ENCODE measurements around the gene ZFPM1.

The ZFPM1 gene

GRCh38 chr16:88440686-88441405, 12.2 kb upstream of the ZFPM1 start:
- Histone ChIP-seq H3K4me2 (ENCODE audit: low read length) (no peak overlapping the region), H3K9ac (ENCODE audit: low read length) (no peak overlapping the region), H2AFZ (ENCODE audit: low read depth, low read length) (no peak overlapping the region), H3K4me3 (ENCODE audit: low read length) (no peak overlapping the region), H4K20me1 (ENCODE audit: insufficient read depth, low read length) (no peaks in the 10 kb centered on the region), H3K27ac (ENCODE audit: low read length) (no peak overlapping the region), H3K36me3 (replicated peaks; ENCODE audit: low read depth, low read length) (no peaks in the 10 kb centered on the region), H3K79me2 (ENCODE audit: low read length) (no peaks in the 10 kb centered on the region), H3K9me3 (ENCODE audit: insufficient read depth, low read length) (no peaks in the 10 kb centered on the region), H3K27me3 (ENCODE audit: low read depth, low read length) (no peaks in the 10 kb centered on the region), H3K4me1 (ENCODE audit: low read length) (peaks cover 3% of the 10 kb centered on the region; the same call in 1 of the 2 replicates)
- TF ChIP-seq, protein P1, sequence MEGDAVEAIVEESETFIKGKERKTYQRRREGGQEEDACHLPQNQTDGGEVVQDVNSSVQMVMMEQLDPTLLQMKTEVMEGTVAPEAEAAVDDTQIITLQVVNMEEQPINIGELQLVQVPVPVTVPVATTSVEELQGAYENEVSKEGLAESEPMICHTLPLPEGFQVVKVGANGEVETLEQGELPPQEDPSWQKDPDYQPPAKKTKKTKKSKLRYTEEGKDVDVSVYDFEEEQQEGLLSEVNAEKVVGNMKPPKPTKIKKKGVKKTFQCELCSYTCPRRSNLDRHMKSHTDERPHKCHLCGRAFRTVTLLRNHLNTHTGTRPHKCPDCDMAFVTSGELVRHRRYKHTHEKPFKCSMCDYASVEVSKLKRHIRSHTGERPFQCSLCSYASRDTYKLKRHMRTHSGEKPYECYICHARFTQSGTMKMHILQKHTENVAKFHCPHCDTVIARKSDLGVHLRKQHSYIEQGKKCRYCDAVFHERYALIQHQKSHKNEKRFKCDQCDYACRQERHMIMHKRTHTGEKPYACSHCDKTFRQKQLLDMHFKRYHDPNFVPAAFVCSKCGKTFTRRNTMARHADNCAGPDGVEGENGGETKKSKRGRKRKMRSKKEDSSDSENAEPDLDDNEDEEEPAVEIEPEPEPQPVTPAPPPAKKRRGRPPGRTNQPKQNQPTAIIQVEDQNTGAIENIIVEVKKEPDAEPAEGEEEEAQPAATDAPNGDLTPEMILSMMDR (IDR thresholded peaks at IDR 0.05; ENCODE audit: low read depth, low read length), result no peak
- TF ChIP-seq EZH2phosphoT487 (IDR thresholded peaks at IDR 0.05; ENCODE audit: low read depth), result no peak

DNA sequence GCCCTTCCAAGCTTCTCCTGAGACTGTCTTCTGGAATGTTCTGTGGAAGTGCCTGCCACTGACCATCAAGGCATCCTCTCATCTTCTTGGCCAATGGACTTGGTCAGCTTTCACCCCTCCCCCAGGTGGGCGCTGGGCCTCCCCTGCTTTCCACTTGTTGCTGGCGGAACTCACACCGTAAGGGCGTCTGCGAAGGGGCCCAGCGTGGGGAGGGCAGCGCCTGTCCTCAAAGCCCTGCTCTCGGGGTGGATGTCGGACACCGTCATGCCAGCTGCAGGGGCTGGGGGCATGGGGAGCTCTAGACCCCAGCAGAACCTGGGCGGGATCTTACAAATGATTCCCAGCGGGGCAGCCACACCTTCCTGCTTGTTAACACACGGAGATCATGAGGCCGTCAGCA, 11.6 kb upstream of the ZFPM1 start:
- Histone ChIP-seq H3K27me3 (ENCODE audit: low read depth, low read length) (no peaks in the 10 kb centered on the region), H3K9ac (ENCODE audit: low read length) (no peak overlapping the region), H3K4me1 (ENCODE audit: low read length) (peaks cover 3% of the 10 kb centered on the region; the same call in 1 of the 2 replicates), H3K9me3 (ENCODE audit: insufficient read depth, low read length) (no peaks in the 10 kb centered on the region), H3K27ac (ENCODE audit: low read length) (no peak overlapping the region), H3K4me3 (ENCODE audit: low read length) (no peak overlapping the region), H3K36me3 (replicated peaks; ENCODE audit: low read depth, low read length) (no peaks in the 10 kb centered on the region), H3K4me2 (ENCODE audit: low read length) (no peak overlapping the region), H4K20me1 (ENCODE audit: insufficient read depth, low read length) (no peaks in the 10 kb centered on the region), H3K79me2 (ENCODE audit: low read length) (no peaks in the 10 kb centered on the region), H2AFZ (ENCODE audit: low read depth, low read length) (no peak overlapping the region)
- TF ChIP-seq, protein P1 (IDR thresholded peaks at IDR 0.05; ENCODE audit: low read depth, low read length), result no peak
- TF ChIP-seq EZH2phosphoT487 (IDR thresholded peaks at IDR 0.05; ENCODE audit: low read depth), result no peak

DNA sequence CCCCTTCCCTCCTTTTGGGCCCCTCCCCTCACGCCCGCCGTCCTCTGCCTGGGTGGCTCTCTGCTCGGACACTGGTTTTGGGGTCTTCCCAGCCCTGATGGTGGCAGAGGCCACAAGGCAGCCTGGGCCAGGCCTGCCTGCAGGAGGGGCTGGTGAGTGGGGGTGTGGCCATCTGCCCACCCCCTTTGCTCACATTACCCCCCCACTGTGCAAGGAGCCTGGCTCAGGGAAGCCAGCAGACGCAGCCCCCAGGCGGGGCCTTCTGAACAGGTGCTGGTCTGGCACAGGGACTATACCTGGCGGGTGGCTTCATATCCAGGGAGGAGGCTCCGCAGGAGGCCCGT, 10.7 kb upstream of the ZFPM1 start:
- TF ChIP-seq, protein P1 (IDR thresholded peaks at IDR 0.05; ENCODE audit: low read depth, low read length), result no peak
- TF ChIP-seq EZH2phosphoT487 (IDR thresholded peaks at IDR 0.05; ENCODE audit: low read depth), result no peak
- peaks cover 3% of the 10 kb centered on the region; the same call in 1 of the 2 replicates for H3K4me1 ChIP-seq (ENCODE audit: low read length)
- H3K4me3 ChIP-seq (ENCODE audit: low read length), result no peak overlapping the region
- H3K9me3 ChIP-seq (ENCODE audit: insufficient read depth, low read length), result no peaks in the 10 kb centered on the region
- H3K36me3 ChIP-seq (replicated peaks; ENCODE audit: low read depth, low read length), result no peaks in the 10 kb centered on the region
- no peak overlapping the region for H2AFZ ChIP-seq (ENCODE audit: low read depth, low read length)
- no peak overlapping the region for H3K9ac ChIP-seq (ENCODE audit: low read length)
- H4K20me1 ChIP-seq (ENCODE audit: insufficient read depth, low read length), result no peaks in the 10 kb centered on the region
- H3K4me2 ChIP-seq (ENCODE audit: low read length), result no peak overlapping the region
- H3K79me2 ChIP-seq (ENCODE audit: low read length), result no peaks in the 10 kb centered on the region
- H3K27me3 ChIP-seq (ENCODE audit: low read depth, low read length), result no peaks in the 10 kb centered on the region
- H3K27ac ChIP-seq (ENCODE audit: low read length), result no peak overlapping the region

GRCh38 chr16:88442727-88443576, 10.1 kb upstream of the ZFPM1 start:
- H3K9ac ChIP-seq (ENCODE audit: low read length), result no peak overlapping the region
- H2AFZ ChIP-seq (ENCODE audit: low read depth, low read length), result no peak overlapping the region
- H4K20me1 ChIP-seq (ENCODE audit: insufficient read depth, low read length), result no peaks in the 10 kb centered on the region
- peak overlapping the region; percentile 32 for H3K4me2 ChIP-seq (ENCODE audit: low read length)
- peaks cover 3% of the 10 kb centered on the region; the same call in 1 of the 2 replicates for H3K4me1 ChIP-seq (ENCODE audit: low read length)
- peaks cover 2% of the 10 kb centered on the region; the same call in 1 of the 2 replicates for H3K27me3 ChIP-seq (ENCODE audit: low read depth, low read length)
- H3K4me3 ChIP-seq (ENCODE audit: low read length), result no peak overlapping the region
- no peaks in the 10 kb centered on the region for H3K79me2 ChIP-seq (ENCODE audit: low read length)
- no peak overlapping the region for H3K27ac ChIP-seq (ENCODE audit: low read length)
- no peaks in the 10 kb centered on the region for H3K9me3 ChIP-seq (ENCODE audit: insufficient read depth, low read length)
- no peaks in the 10 kb centered on the region for H3K36me3 ChIP-seq (replicated peaks; ENCODE audit: low read depth, low read length)
- TF ChIP-seq, protein P1 (IDR thresholded peaks at IDR 0.05; ENCODE audit: low read depth, low read length), result peak; percentile 87
- no peak for TF ChIP-seq EZH2phosphoT487 (IDR thresholded peaks at IDR 0.05; ENCODE audit: low read depth)

Measured in OCI-LY3 (cell line).